ENCODE data around the gene CHRDL1.

Gene CHRDL1

DNA sequence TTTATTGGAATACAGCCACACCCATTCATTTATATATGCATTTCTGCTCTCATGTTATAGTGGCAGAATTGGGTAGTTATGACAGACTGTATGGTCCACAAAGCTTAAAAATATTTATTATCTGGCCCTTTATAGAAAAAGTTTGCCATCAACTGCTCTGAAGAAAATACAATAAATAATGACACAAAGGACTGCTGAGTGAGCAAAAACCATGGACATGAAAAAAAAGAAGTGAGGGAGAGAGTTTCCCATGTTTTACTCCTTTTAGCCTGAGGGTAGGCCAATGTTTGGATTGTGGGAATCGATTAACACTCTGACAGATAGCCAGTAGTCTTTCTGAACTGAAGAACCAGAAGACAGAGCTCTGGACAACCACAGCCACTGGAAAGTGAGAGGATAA lies 149.2 kb downstream of the CHRDL1 start:
- no peaks in the 10 kb centered on the region for H3K4me1 Mint-ChIP-seq
- DNase-seq (ENCODE audit: low spot score in 2 of 2) (no peak), ATAC-seq (no peak)
- peaks cover 3% of the 10 kb centered on the region for H3K9me3 Mint-ChIP-seq
- no peak overlapping the region for H3K4me3 Mint-ChIP-seq
- no peaks in the 10 kb centered on the region for H3K36me3 Mint-ChIP-seq
- H3K27ac Mint-ChIP-seq: no peak overlapping the region
